HUES6 (cell line): ENCODE data around the gene ACYP2.

Experiments used
- H3K27ac ChIP-seq: 2 replicates; pipeline ENCODE4 v1.7.0; 2013; ENCODE audit warnings: low read depth, mild to moderate bottlenecking, low read length, inconsistent platforms
- H3K27me3 ChIP-seq: 2 replicates; pipeline ENCODE4 v1.6.1; 2013; ENCODE audit warnings: low read length; ENCODE audit not compliant: control insufficient read depth, insufficient read depth
- H3K36me3 ChIP-seq: 2 replicates; pipeline ENCODE4 v1.6.1; 2013; ENCODE audit warnings: low read length; ENCODE audit not compliant: control insufficient read depth, insufficient read depth
- H3K4me1 ChIP-seq: 2 replicates; pipeline ENCODE4 v1.6.1; 2013; ENCODE audit warnings: low read length; ENCODE audit not compliant: control insufficient read depth, insufficient read depth
- H3K4me3 ChIP-seq: 2 replicates; pipeline ENCODE4 v1.5.1; 2013; ENCODE audit warnings: low read depth, low read length
- H3K9ac ChIP-seq: one replicate; pipeline ENCODE4 v1.6.1; 2013; ENCODE audit warnings: mild to moderate bottlenecking, low read length
- H3K9me3 ChIP-seq: 2 replicates; pipeline ENCODE4 v1.6.1; 2013; ENCODE audit warnings: low read depth, low read length; ENCODE audit not compliant: control insufficient read depth, insufficient read depth

The ACYP2 gene

GRCh38 chr2:54350426-54350825, 235.0 kb downstream of the ACYP2 start:
- Histone ChIP-seq H3K4me1 (peaks cover 10% of the 10 kb centered on the region; the same call in 1 of the 2 replicates), H3K27ac (no peak overlapping the region), H3K4me3 (no peak overlapping the region), H3K9ac (no peak overlapping the region), H3K27me3 (no peaks in the 10 kb centered on the region), H3K36me3 (no peaks in the 10 kb centered on the region), H3K9me3 (no peaks in the 10 kb centered on the region)

- H3K9ac ChIP-seq, result no peak overlapping the region
- no peak overlapping the region for H3K4me3 ChIP-seq
- peaks cover 8% of the 10 kb centered on the region; the same call in 1 of the 2 replicates for H3K4me1 ChIP-seq
- no peaks in the 10 kb centered on the region for H3K9me3 ChIP-seq
- H3K27ac ChIP-seq, result no peak overlapping the region
- no peaks in the 10 kb centered on the region for H3K36me3 ChIP-seq
- no peaks in the 10 kb centered on the region for H3K27me3 ChIP-seq
Measured at GRCh38 chr2:54353216-54353615, 237.8 kb downstream of the ACYP2 start.
